B cell (primary cell): ENCODE results near the gene GABRG3. TPM values are rescaled to one million over a fixed set of nuclear protein-coding genes. Genes with fewer than 3 reads are reported as not detected.

Source experiments
- ATAC-seq: fragments of 200-7000 bp; cut with Tn5 transposase; one replicate; pipeline ENCODE4 v1.10.0; 2021; ENCODE audit warnings: low read depth, mild to moderate bottlenecking, moderate number of reproducible peaks, moderate library complexity
- CTCF ChIA-PET: fragments of 350-600 bp; sonication (Branson Sonifier 250); formaldehyde crosslinking; loops from one replicate; lab custom pipeline; 2021; ENCODE audit warnings: antibody characterized with exemption, inconsistent platforms; lab: Charles Lee
- POLR2A ChIA-PET: fragments of 350-600 bp; sonication (Branson Sonifier 250); formaldehyde crosslinking; loops from one replicate; lab custom pipeline; 2021; ENCODE audit warnings: antibody characterized with exemption; lab: Charles Lee
- DNase-seq: peaks from one replicate; pipeline ENCODE4 v3.0.0; 2013
- H2AFZ ChIP-seq: 2 replicates; pipeline ENCODE4 v1.6.1; 2012; ENCODE audit warnings: mild to moderate bottlenecking, low read depth, low read length; ENCODE audit not compliant: insufficient read depth, poor library complexity, severe bottlenecking
- H3K27ac ChIP-seq, 2 donors: 1 replicate in 1 of 2; 2 replicates in 1 of 2; pipeline ENCODE4 v1.5.1; 2012 to 2013; ENCODE audit warnings: low read length in 2 of 2, mild to moderate bottlenecking in 2 of 2, moderate library complexity in 1 of 2
- H3K27me3 ChIP-seq, 4 experiments: fragments of 200-600 bp in 1 of 4; sonication (generic) in 1 of 4; replicated peaks in 1 of 4; 1 replicate in 2 of 4; 2 replicates in 2 of 4; pipeline versions ENCODE4 v1.6.1 to v1.7.0; 2013 to 2016; ENCODE audit warnings: low read length in 3 of 4, mild to moderate bottlenecking in 2 of 4, mixed read lengths in 1 of 4, moderate library complexity in 1 of 4; ENCODE audit not compliant: insufficient read depth in 4 of 4, control insufficient read depth in 3 of 4; ENCODE audit errors: control extremely low read depth in 1 of 4
- H3K36me3 ChIP-seq, 2 experiments: replicated peaks in 1 of 2; 1 replicate in 1 of 2; 2 replicates in 1 of 2; pipeline versions ENCODE4 v1.6.1 to v1.7.1; 2013; ENCODE audit warnings: low read length in 1 of 2; ENCODE audit not compliant: insufficient read depth in 2 of 2, control insufficient read depth in 1 of 2; ENCODE audit errors: control extremely low read depth in 1 of 2, extremely low read depth in 1 of 2
- H3K4me1 ChIP-seq, 2 donors: fragments of 200-600 bp in 1 of 2; sonication (generic) in 1 of 2; 1 replicate in 1 of 2; 2 replicates in 1 of 2; pipeline versions ENCODE4 v1.5.1 to v1.6.1; 2013 to 2017; ENCODE audit warnings: low read length in 2 of 2; ENCODE audit not compliant: control insufficient read depth in 2 of 2, insufficient read depth in 2 of 2
- H3K4me2 ChIP-seq: replicated peaks from 2 replicates; pipeline ENCODE3; 2012; ENCODE audit warnings: mild to moderate bottlenecking, low read depth, low read length; ENCODE audit not compliant: poor library complexity, severe bottlenecking
- H3K4me3 ChIP-seq, 5 experiments: fragments of 200-600 bp in 1 of 5; sonication (generic) in 1 of 5; 1 replicate in 3 of 5; 2 replicates in 2 of 5; pipeline versions ENCODE4 v1.5.1 to v1.7.0; 2011 to 2016; ENCODE audit warnings: low read length in 4 of 5, mild to moderate bottlenecking in 4 of 5, low read depth in 2 of 5, control low read depth in 1 of 5, moderate library complexity in 1 of 5; ENCODE audit not compliant: insufficient read depth in 1 of 5; ENCODE audit errors: control extremely low read depth in 1 of 5, extremely low read depth in 1 of 5
- H3K79me2 ChIP-seq: fragments of 200-600 bp; sonication (generic); one replicate; pipeline ENCODE4 v1.6.0; 2016; ENCODE audit warnings: low read length; ENCODE audit not compliant: control insufficient read depth, insufficient read depth
- H3K9ac ChIP-seq: fragments of 200-600 bp; sonication (generic); 2 replicates; pipeline ENCODE4 v1.6.1; 2017; ENCODE audit warnings: mild to moderate bottlenecking, low read length, moderate library complexity
- H3K9me3 ChIP-seq, 3 donors: one replicate each; pipeline versions ENCODE4 v1.6.1 to v1.7.1; 2013; ENCODE audit warnings: low read length in 2 of 3; ENCODE audit not compliant: control insufficient read depth in 2 of 3, insufficient read depth in 1 of 3; ENCODE audit errors: control extremely low read depth in 1 of 3
- H4K20me1 ChIP-seq: 2 replicates; pipeline ENCODE4 v1.6.0; 2012; ENCODE audit warnings: mild to moderate bottlenecking, low read length; ENCODE audit not compliant: insufficient read depth, control insufficient read depth, poor library complexity, severe bottlenecking
- H3K27ac Mint-ChIP-seq: one replicate; pipeline ENCODE4 v1.8.0; 2021; ENCODE audit warnings: mixed read lengths
- H3K27me3 Mint-ChIP-seq: one replicate; pipeline ENCODE4 v1.8.0; 2021; ENCODE audit warnings: mixed read lengths
- H3K4me1 Mint-ChIP-seq: one replicate; pipeline ENCODE4 v1.8.0; 2021; ENCODE audit warnings: mixed read lengths
- H3K4me3 Mint-ChIP-seq: one replicate; pipeline ENCODE4 v1.8.0; 2021; ENCODE audit warnings: mixed read lengths
- H3K9me3 Mint-ChIP-seq: one replicate; pipeline ENCODE4 v1.8.0; 2022; ENCODE audit warnings: mixed read lengths; ENCODE audit not compliant: insufficient read depth
- EZH2 ChIP-seq: IDR thresholded peaks from 2 replicates; pipeline ENCODE4 v1.6.1; 2012; ENCODE audit warnings: borderline replicate concordance, low read depth, mild to moderate bottlenecking, moderate library complexity, low read length; ENCODE audit not compliant: insufficient read depth, poor library complexity, severe bottlenecking
- WGBS: methylation state at CpG from one replicate; pipeline ENCODE4 v1.1.5; 2013; ENCODE audit warnings: missing lambda C conversion rate; ENCODE audit not compliant: insufficient coverage; 5-methylcytosine and 5-hydroxymethylcytosine counted together
- intact Hi-C: fragments of 100-400 bp; cut with micrococcal nuclease; formaldehyde crosslinking; loops from one replicate; pipeline ENCODE4 v1.10.0; 2022
- polyA plus RNA-seq: library from polyadenylated mRNA; depleted of rRNA; stranded (reverse); fragments of >200 nt; gene quantifications from 2 replicates; pipeline ENCODE4 v1.2.3, GENCODE V29; 2012
- total RNA-seq, 2 donors: library from RNA; stranded (reverse); fragments of 120-200 nt in 1 of 2; gene quantifications; 1 replicate in 1 of 2; 2 replicates in 1 of 2; pipeline versions ENCODE4 v1.2.3 to v1.2.4, GENCODE V29; 2013 to 2022
- TF ChIP-seq, protein P1 (sequence below): fragments of 200-600 bp; IDR thresholded peaks from one replicate; pipeline ENCODE4 v1.8.0; 2022; ENCODE audit warnings: antibody characterized with exemption, mild to moderate bottlenecking

The GABRG3 gene
- total and polyA plus RNA-seq, 2 donors (not counting 1 experiment from before 2014, with no cell fraction given), result not detected

DNA sequence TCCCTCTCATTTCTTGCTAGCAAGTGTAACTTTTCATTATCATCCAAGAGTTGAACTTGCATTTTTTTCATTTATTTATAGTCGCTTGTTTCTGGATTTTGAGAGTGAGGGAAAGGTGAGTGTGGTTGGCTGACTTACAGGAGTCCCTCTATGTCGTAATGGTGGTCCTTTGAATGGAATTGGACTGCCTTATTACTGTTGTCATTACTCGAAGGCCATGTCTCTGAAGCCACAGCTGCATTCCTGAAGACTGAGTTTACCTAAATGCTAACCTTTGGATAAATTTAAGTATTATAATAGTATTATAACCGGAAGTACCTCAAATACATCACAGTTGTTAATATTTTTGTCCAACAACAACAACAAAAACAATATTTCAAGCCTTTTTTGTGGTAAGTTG lies 488.9 kb downstream of the GABRG3 start:
- H3K4me3 ChIP-seq, result no peak overlapping the region
- Mint-ChIP-seq H3K27me3 (no peaks in the 10 kb centered on the region), H3K4me3 (no peak overlapping the region), H3K4me1 (no peaks in the 10 kb centered on the region), H3K27ac (no peak overlapping the region), H3K9me3 (peaks cover 4% of the 10 kb centered on the region)
- no peaks in the 10 kb centered on the region for H4K20me1 ChIP-seq
- H3K9ac ChIP-seq, result no peak overlapping the region
- no peaks in the 10 kb centered on the region for H3K4me1 ChIP-seq
- no peak for ATAC-seq
- peaks cover 0 to 18% (median 0%) of the 10 kb centered on the region in 3 donors for H3K9me3 ChIP-seq
- H3K27ac ChIP-seq, result no peak overlapping the region
- intact Hi-C loops, result no loop called here
- WGBS, result 29% methylated on average over 1 of the region's 4 CpGs
- CTCF ChIA-PET, result no interaction called here
- H3K79me2 ChIP-seq, result no peaks in the 10 kb centered on the region
- POLR2A ChIA-PET, result no interaction called here
- DNase-seq, result no peak
- H2AFZ ChIP-seq, result no peak overlapping the region
- TF ChIP-seq, protein P1, sequence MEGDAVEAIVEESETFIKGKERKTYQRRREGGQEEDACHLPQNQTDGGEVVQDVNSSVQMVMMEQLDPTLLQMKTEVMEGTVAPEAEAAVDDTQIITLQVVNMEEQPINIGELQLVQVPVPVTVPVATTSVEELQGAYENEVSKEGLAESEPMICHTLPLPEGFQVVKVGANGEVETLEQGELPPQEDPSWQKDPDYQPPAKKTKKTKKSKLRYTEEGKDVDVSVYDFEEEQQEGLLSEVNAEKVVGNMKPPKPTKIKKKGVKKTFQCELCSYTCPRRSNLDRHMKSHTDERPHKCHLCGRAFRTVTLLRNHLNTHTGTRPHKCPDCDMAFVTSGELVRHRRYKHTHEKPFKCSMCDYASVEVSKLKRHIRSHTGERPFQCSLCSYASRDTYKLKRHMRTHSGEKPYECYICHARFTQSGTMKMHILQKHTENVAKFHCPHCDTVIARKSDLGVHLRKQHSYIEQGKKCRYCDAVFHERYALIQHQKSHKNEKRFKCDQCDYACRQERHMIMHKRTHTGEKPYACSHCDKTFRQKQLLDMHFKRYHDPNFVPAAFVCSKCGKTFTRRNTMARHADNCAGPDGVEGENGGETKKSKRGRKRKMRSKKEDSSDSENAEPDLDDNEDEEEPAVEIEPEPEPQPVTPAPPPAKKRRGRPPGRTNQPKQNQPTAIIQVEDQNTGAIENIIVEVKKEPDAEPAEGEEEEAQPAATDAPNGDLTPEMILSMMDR, result no peak
- no peak for TF ChIP-seq EZH2
- H3K4me2 ChIP-seq, result no peak overlapping the region
- H3K27me3 ChIP-seq, result no peaks in the 10 kb centered on the region
- H3K36me3 ChIP-seq, result no peaks in the 10 kb centered on the region

DNA sequence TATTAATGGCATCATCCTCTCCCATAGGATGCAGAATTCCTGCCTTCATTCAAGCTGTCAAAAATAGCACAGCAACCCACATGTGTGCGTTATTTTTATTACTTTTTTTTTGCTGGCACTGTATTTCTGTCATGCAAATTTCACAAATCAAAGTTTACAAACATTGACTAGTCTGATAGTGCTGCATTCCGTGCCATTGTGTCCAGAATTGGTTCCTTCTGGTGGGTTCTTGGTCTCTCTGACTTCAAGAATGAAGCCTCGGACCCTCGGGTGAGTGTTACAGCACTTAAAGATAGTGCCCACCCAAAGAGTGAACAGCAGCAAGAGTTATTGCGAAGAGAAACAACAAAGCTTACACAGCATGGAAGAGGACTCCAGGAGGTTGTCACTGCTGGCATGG lies 490.2 kb downstream of the GABRG3 start:
- TF ChIP-seq EZH2, result no peak
- TF ChIP-seq, protein P1, result no peak
- Mint-ChIP-seq H3K27me3 (no peaks in the 10 kb centered on the region), H3K4me3 (no peak overlapping the region), H3K4me1 (no peaks in the 10 kb centered on the region), H3K9me3 (peaks cover 7% of the 10 kb centered on the region), H3K27ac (no peak overlapping the region)
- Histone ChIP-seq H3K9ac (no peak overlapping the region), H4K20me1 (no peaks in the 10 kb centered on the region), H3K36me3 (no peaks in the 10 kb centered on the region), H3K4me3 (no peak overlapping the region), H3K79me2 (no peaks in the 10 kb centered on the region), H2AFZ (no peak overlapping the region), H3K9me3 (peaks cover 0 to 15% (median 0%) of the 10 kb centered on the region in 3 donors), H3K4me1 (no peaks in the 10 kb centered on the region), H3K4me2 (no peak overlapping the region), H3K27me3 (no peaks in the 10 kb centered on the region), H3K27ac (no peak overlapping the region)
- intact Hi-C loops, result no loop called here
- ChIA-PET CTCF (no interaction called here), POLR2A (no interaction called here)
- no peak for ATAC-seq
- DNase-seq, result no peak
- WGBS, result 80% methylated on average over 5 of the region's 5 CpGs
